Measurements from ENCODE around the gene CLIC4.
"Not testable (repeated sequence)": the region's sequence is repeated elsewhere in the genome, so short reads cannot be mapped to it uniquely, and the experiment has no call there.

Gene CLIC4

DNA sequence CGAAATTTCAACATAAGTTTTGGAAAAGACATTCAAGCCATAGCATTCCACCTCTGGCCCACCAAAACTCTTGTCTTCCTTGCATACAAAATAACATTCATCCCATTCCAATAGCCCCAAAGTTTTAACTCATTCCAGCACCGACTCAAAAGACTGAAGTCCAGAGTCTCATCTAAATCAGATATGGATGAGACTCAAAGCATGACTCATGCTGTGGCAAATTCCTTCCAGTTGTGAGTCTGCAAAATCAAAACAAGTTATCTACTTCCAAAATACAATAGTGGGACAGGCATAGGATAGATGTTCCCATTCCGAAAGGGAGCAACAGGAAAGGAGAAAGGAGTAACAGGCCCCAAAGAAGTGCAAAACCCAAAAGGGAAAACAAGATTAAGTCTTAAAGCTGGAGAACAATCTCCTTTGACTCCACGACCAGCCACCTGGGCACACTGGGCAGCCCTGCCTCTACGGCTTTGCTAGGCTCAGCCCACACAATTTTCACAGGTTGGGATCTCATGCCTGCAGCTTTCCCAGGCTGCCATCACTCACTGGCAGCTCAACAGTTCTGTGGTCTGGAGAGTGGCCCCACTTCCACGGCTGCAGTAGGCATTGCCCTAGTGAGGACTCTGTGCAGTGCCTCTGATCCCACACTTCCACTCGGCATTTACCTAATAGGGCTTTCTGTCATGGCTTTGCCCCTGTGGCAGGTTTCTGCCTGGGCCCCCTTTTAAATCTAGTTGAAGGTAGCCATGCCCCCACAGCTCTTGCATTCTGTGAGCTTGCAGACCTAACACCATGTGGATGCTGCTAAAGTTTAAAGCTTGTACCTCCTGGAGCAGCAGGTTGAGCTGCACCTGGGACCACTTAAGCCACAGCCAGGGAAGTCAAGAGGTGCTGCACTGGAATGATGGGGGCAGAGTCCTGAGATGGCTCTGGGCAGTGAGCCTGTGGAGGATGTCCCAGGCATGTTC lies 133.8 kb downstream of the CLIC4 start:
- H3K9me3 ChIP-seq (replicated peaks; ENCODE audit: low read length), result peaks cover 2% of the 10 kb centered on the region
- H3K9ac ChIP-seq (ENCODE audit: low read depth, low read length), result no peak overlapping the region
- no peak overlapping the region for H3K4me3 ChIP-seq (ENCODE audit: low read length)
- H3K4me2 ChIP-seq (ENCODE audit: low read length), result no peak overlapping the region
- H3K27me3 ChIP-seq (ENCODE audit: control insufficient read depth, insufficient read depth, low read length), result peaks cover 36% of the 10 kb centered on the region
- H3K4me1 ChIP-seq (ENCODE audit: control insufficient read depth, insufficient read depth, low read length), result no peaks in the 10 kb centered on the region
- no peaks in the 10 kb centered on the region for H3K36me3 ChIP-seq (ENCODE audit: insufficient read depth, low read length)

GRCh38 chr1:24881034-24881433 lies 135.8 kb downstream of the CLIC4 start:
- Histone ChIP-seq H3K36me3 (ENCODE audit: insufficient read depth, low read length) (no peaks in the 10 kb centered on the region), H3K27me3 (ENCODE audit: control insufficient read depth, insufficient read depth, low read length) (peaks cover 32% of the 10 kb centered on the region), H3K9me3 (replicated peaks; ENCODE audit: low read length) (peaks cover 3% of the 10 kb centered on the region), H3K4me3 (ENCODE audit: low read length) (no peak overlapping the region), H3K9ac (ENCODE audit: low read depth, low read length) (no peak overlapping the region), H3K4me2 (ENCODE audit: low read length) (no peak overlapping the region), H3K4me1 (ENCODE audit: control insufficient read depth, insufficient read depth, low read length) (no peaks in the 10 kb centered on the region)

- no peaks in the 10 kb centered on the region for H3K36me3 ChIP-seq (ENCODE audit: insufficient read depth, low read length)
- no peak overlapping the region for H3K4me2 ChIP-seq (ENCODE audit: low read length)
- H3K4me1 ChIP-seq (ENCODE audit: control insufficient read depth, insufficient read depth, low read length), result no peaks in the 10 kb centered on the region
- peaks cover 3% of the 10 kb centered on the region for H3K9me3 ChIP-seq (replicated peaks; ENCODE audit: low read length)
- H3K27me3 ChIP-seq (ENCODE audit: control insufficient read depth, insufficient read depth, low read length), result peaks cover 38% of the 10 kb centered on the region
- H3K9ac ChIP-seq (ENCODE audit: low read depth, low read length), result no peak overlapping the region
- H3K4me3 ChIP-seq (ENCODE audit: low read length), result no peak overlapping the region
These were observed 139.5 kb downstream of the CLIC4 start for GRCh38 chr1:24884751-24885150.

GRCh38 chr1:24886241-24886640 lies 141.0 kb downstream of the CLIC4 start:
- H3K4me2 ChIP-seq (ENCODE audit: low read length), result no peak overlapping the region
- no peak overlapping the region for H3K9ac ChIP-seq (ENCODE audit: low read depth, low read length)
- peaks cover 3% of the 10 kb centered on the region for H3K9me3 ChIP-seq (replicated peaks; ENCODE audit: low read length)
- H3K4me3 ChIP-seq (ENCODE audit: low read length), result no peak overlapping the region
- H3K27me3 ChIP-seq (ENCODE audit: control insufficient read depth, insufficient read depth, low read length), result peaks cover 34% of the 10 kb centered on the region
- no peaks in the 10 kb centered on the region for H3K36me3 ChIP-seq (ENCODE audit: insufficient read depth, low read length)
- no peaks in the 10 kb centered on the region for H3K4me1 ChIP-seq (ENCODE audit: control insufficient read depth, insufficient read depth, low read length)

DNA sequence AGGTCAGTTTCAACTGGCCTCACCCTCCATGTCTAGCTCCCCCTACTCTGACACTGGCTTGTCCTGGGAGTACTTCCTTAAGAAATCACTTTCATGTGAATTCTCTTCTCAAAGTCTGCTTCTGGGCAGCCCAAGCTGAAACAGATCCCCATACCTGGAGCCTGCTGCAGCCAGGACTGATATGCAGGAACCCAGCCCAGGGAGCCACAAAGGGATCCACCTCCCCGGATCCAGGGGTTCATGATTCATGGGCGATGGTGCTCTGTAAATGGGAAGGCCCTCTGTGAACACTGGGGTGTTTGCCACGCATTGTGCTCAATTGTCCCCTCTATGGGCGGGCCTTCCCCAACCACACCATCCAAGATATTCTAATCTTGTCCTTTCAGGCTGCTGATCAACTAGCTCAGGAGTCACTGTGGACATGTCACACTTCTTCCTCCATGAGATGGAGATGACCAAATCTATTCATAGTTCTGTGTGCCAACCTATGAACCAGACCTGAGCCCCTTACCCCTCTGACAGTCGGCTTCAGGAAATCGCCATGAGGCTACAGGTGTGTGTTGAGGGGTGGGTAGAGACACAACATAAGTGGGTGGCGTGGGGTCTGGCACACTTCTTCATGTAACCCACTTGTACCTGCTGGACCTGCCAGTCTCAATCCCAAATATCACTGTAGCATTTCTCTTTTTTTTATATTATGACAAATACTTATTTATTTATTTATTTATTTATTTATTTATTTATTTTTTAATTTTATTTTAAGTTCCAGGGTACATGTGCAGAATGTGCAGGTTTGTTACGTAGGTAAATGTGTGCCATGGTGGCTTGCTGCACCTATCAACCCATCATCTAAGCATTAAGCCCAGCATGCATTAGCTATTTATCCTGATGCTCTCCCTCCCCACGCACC lies 143.1 kb downstream of the CLIC4 start:
- no peak overlapping the region for H3K9ac ChIP-seq (ENCODE audit: low read depth, low read length)
- H3K27me3 ChIP-seq (ENCODE audit: control insufficient read depth, insufficient read depth, low read length), result peaks cover 23% of the 10 kb centered on the region
- H3K9me3 ChIP-seq (replicated peaks; ENCODE audit: low read length), result peaks cover 3% of the 10 kb centered on the region
- no peaks in the 10 kb centered on the region for H3K36me3 ChIP-seq (ENCODE audit: insufficient read depth, low read length)
- no peak overlapping the region for H3K4me2 ChIP-seq (ENCODE audit: low read length)
- no peak overlapping the region for H3K4me3 ChIP-seq (ENCODE audit: low read length)
- H3K4me1 ChIP-seq (ENCODE audit: control insufficient read depth, insufficient read depth, low read length), result no peaks in the 10 kb centered on the region

DNA sequence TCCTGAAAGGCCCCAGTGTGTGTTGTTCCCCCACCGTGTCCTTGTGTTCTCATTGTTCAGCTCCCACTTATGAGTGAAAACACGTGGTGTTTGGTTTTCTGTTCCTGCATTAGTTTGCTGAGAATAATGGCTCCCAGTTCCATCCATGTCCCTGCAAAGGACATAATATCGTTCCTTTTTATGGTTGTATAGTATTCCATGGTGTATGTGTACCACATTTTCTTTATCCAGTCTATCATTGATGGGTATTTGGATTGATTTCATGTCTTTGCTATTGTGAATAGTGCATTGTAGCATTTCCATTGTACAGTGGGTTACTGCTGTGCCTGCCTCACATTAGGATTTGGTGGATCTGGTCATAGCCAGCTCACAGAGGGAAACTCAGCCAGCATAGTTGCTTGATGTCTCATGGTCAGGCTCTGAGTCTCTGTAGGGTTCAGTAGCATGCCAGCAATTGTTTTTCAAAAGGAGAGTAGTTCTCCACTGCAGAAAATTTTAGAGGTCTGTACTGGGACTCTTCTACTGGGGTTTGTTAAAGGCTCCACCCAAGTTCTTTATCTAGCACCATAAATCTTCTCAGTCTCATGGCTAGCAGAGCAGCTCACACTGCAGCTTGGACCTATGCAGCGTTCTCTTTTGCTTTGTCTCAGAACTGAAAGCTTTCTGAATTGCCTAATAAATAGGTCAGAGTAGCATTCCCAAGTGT lies 143.9 kb downstream of the CLIC4 start:
- Histone ChIP-seq H3K4me3 (ENCODE audit: low read length) (no peak overlapping the region), H3K36me3 (ENCODE audit: insufficient read depth, low read length) (no peaks in the 10 kb centered on the region), H3K4me2 (ENCODE audit: low read length) (no peak overlapping the region), H3K9ac (ENCODE audit: low read depth, low read length) (no peak overlapping the region), H3K27me3 (ENCODE audit: control insufficient read depth, insufficient read depth, low read length) (peaks cover 20% of the 10 kb centered on the region), H3K9me3 (replicated peaks; ENCODE audit: low read length) (peaks cover under 1% of the 10 kb centered on the region), H3K4me1 (ENCODE audit: control insufficient read depth, insufficient read depth, low read length) (no peaks in the 10 kb centered on the region)

DNA sequence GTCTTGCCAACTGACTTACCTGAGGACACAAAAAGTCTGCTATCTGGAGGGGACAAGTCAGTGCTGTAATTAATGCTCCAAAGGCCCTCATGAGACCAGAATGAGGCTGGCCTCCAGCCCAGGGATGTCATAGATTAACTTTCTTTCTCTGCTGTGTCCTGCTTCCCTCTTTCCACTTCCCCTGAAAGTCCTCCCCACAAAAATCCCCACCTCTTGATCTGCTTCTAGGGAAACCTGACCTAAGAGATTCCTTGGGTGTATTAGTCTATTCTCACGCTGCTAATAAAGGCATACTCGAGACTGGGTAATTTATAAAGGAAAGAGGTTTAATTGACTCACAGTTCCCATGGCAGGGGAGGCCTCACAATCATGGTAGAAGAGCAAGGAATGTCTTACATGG lies 145.6 kb downstream of the CLIC4 start:
- Histone ChIP-seq H3K27me3 (ENCODE audit: control insufficient read depth, insufficient read depth, low read length) (peaks cover 13% of the 10 kb centered on the region), H3K4me3 (ENCODE audit: low read length) (no peak overlapping the region), H3K4me2 (ENCODE audit: low read length) (no peak overlapping the region), H3K9me3 (replicated peaks; ENCODE audit: low read length) (no peaks in the 10 kb centered on the region), H3K4me1 (ENCODE audit: control insufficient read depth, insufficient read depth, low read length) (no peaks in the 10 kb centered on the region), H3K36me3 (ENCODE audit: insufficient read depth, low read length) (no peaks in the 10 kb centered on the region), H3K9ac (ENCODE audit: low read depth, low read length) (no peak overlapping the region)

- peaks cover 13% of the 10 kb centered on the region for H3K27me3 ChIP-seq (ENCODE audit: control insufficient read depth, insufficient read depth, low read length)
These were observed 146.1 kb downstream of the CLIC4 start for GRCh38 chr1:24891367-24891766.

DNA sequence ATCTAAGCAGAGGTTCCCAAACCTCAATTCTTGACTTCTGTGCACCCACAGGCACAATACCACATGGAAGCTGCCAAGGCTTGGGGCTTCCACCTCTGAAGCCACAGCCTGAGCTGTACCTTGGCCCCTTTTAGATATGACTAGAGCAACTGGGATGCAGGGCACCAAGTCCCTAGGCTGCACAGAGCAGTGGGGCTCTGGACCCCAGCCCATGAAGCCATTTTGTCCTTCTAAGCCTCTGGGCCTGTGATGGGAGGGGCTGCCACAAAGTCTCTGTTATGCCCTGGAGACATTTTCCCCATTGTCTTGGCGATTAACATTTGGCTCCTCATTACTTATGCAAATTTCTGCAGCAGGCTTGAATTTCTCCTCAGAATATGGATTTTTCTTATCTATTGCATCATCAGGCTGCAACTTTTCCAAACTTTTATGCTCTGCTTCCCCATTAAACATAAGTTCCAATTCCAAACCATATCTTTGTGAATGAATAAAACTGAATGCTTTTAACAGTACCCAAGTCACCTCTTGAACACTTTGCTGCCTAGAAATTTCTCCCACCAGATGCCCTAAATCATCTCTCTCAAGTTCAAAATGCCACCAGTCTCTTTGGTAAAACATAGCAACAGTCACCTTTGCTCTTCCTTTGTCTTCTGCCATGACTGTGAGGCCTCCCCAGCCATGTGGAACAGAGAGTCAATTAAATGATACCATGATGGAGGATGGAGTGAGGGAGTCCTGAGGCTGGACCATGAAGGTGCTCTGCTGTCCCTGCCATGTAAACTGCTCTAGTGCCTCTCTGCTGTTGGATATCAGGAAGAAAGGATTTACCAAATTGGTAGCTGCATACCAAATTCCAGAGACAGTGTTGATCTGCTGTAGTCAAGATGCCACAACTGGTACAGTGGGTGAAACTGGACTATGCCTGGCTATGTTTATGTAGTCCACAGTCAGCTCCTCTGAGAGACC lies 147.2 kb downstream of the CLIC4 start:
- no peak overlapping the region for H3K4me3 ChIP-seq (ENCODE audit: low read length)

More at GRCh38 chr1:24891367-24891766, 146.1 kb downstream of the CLIC4 start:
- H3K4me2 ChIP-seq (ENCODE audit: low read length); H3K9me3 ChIP-seq (replicated peaks; ENCODE audit: low read length); H3K36me3 ChIP-seq (ENCODE audit: insufficient read depth, low read length); H3K4me1 ChIP-seq (ENCODE audit: control insufficient read depth, insufficient read depth, low read length); H3K4me3 ChIP-seq (ENCODE audit: low read length); H3K9ac ChIP-seq (ENCODE audit: low read depth, low read length): not testable (repeated sequence)

GRCh38 chr1:24893431-24893830 lies 148.2 kb downstream of the CLIC4 start:
- Histone ChIP-seq H3K9me3 (replicated peaks; ENCODE audit: low read length) (no peaks in the 10 kb centered on the region), H3K4me3 (ENCODE audit: low read length) (no peak overlapping the region)

More for the DNA sequence above, 147.2 kb downstream of the CLIC4 start:
- Histone ChIP-seq H3K4me2 (ENCODE audit: low read length) (no peak overlapping the region), H3K36me3 (ENCODE audit: insufficient read depth, low read length) (no peaks in the 10 kb centered on the region), H3K9me3 (replicated peaks; ENCODE audit: low read length) (no peaks in the 10 kb centered on the region), H3K4me1 (ENCODE audit: control insufficient read depth, insufficient read depth, low read length) (no peaks in the 10 kb centered on the region), H3K27me3 (ENCODE audit: control insufficient read depth, insufficient read depth, low read length) (peaks cover 5% of the 10 kb centered on the region), H3K9ac (ENCODE audit: low read depth, low read length) (no peak overlapping the region)

More at GRCh38 chr1:24893431-24893830, 148.2 kb downstream of the CLIC4 start:
- no peaks in the 10 kb centered on the region for H3K4me1 ChIP-seq (ENCODE audit: control insufficient read depth, insufficient read depth, low read length)
- no peak overlapping the region for H3K4me2 ChIP-seq (ENCODE audit: low read length)
- H3K27me3 ChIP-seq (ENCODE audit: control insufficient read depth, insufficient read depth, low read length), result peaks cover 12% of the 10 kb centered on the region
- H3K36me3 ChIP-seq (ENCODE audit: insufficient read depth, low read length), result no peaks in the 10 kb centered on the region
- no peak overlapping the region for H3K9ac ChIP-seq (ENCODE audit: low read depth, low read length)
